HG02759 (cell line): ENCODE measurements around the gene COL4A2.
A peak's percentile ranks its signal among the peaks of the same experiment; 100 is the strongest.

Source experiments
- ATAC-seq: cut with Tn5 transposase; IDR thresholded peaks from one replicate; pipeline ENCODE4 v1.9.1; 2021; ENCODE audit warnings: mild to moderate bottlenecking, moderate library complexity; ENCODE audit not compliant: unreplicated experiment

COL4A2 gene

GRCh38 chr13:110336681-110337080 is 29.6 kb downstream of the COL4A2 start:
- ATAC-seq: no peak

- no peak for ATAC-seq
Measured at GRCh38 chr13:110337247-110337646, 30.2 kb downstream of the COL4A2 start.

GRCh38 chr13:110338441-110339101 is 31.5 kb downstream of the COL4A2 start:
- ATAC-seq: no peak

- ATAC-seq: no peak
Measured at GRCh38 chr13:110339263-110339662, 32.2 kb downstream of the COL4A2 start.

GRCh38 chr13:110339975-110340550 is 33.0 kb downstream of the COL4A2 start:
- no peak for ATAC-seq

GRCh38 chr13:110340812-110341444 is 33.8 kb downstream of the COL4A2 start:
- peak; percentile 71 for ATAC-seq

DNA sequence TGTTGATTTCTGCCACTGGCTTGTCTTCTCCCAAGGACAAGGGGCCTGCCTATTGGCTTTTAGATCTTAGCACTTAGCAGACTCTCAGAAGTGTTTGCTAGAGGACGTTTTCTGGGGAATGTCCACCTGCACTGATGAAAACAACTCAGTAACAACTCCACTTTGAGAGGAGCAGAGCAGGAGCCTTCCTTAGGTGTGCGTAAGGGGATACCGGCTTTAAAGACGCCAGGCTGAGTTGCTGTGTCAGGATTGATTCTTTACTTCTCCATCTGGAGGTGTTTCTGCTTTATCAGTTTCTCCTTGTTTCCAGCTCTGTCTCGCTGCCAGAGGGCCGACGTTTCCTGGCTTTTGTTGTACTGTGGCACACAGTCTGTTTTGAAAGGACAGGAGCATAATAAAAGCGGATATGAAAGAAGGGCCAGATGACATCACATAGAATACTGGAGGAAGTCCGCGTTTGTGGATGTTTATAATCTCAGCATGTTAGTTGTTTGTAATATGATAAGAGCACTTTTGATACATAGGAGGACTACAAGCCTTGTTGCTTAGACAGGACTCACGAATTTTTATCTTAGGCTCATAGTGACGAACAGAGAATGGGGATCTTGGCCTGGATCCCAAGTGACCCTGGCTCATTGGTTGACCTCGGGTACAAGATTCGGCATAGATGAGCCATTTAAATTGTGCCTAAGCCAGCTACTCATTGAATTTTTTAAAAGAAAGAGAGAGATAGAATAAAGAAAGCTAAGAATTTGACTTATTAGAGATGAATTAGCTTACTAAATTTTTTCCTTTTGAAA is 34.6 kb downstream of the COL4A2 start:
- ATAC-seq: peak; percentile 50

GRCh38 chr13:110342474-110342873 is 35.4 kb downstream of the COL4A2 start:
- no peak for ATAC-seq

- no peak for ATAC-seq
Measured at GRCh38 chr13:110343241-110343865, 36.3 kb downstream of the COL4A2 start.

GRCh38 chr13:110344320-110344719 is 37.2 kb downstream of the COL4A2 start:
- no peak for ATAC-seq

- ATAC-seq: no peak
Measured at GRCh38 chr13:110345266-110345665, 38.2 kb downstream of the COL4A2 start.

GRCh38 chr13:110345701-110346100 is 38.6 kb downstream of the COL4A2 start:
- no peak for ATAC-seq

GRCh38 chr13:110346661-110347067 is 39.6 kb downstream of the COL4A2 start:
- no peak for ATAC-seq

DNA sequence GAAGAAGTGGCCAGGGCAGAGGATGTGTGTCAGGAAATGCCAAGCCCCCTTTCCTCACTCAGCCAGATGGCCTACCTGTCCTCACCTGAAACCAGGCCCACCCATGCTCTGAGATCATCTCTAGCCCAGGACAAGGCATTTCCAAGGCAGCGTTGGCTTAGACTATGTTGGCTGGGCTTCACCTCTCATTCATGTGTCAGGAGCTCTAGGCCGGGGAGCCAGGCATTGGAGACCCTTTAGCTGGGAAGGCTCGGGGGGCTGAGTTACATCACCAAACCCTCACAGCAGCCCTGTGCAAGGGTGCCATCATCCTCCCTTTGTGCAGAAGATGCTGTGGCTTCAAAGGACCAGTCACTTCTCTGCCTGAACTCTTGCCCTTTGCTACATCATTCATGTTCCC is 40.0 kb downstream of the COL4A2 start:
- no peak for ATAC-seq

GRCh38 chr13:110347535-110348308 is 40.6 kb downstream of the COL4A2 start:
- ATAC-seq: no peak

GRCh38 chr13:110348309-110349105 is 41.4 kb downstream of the COL4A2 start:
- ATAC-seq: no peak

DNA sequence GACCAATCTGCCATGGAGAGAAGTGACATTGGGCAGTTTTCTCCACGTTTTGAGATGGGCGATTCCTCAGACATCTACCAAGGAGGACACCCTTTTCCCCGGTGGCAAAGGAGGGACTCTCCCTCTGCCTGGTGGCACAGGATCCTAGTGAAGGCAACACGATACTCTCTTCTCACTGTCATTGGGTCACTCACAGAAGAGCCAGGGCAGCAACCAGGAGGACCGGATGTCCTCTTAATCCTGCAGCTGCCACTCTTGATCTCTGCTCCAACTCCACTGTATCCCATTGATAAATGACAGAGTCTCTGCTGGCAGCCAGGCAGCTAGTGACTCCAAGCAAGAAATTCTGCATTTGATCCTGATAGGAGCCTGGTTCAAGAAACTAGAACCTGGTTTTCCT is 42.2 kb downstream of the COL4A2 start:
- no peak for ATAC-seq

- no peak for ATAC-seq
Measured at GRCh38 chr13:110350049-110350448, 43.0 kb downstream of the COL4A2 start.

- no peak for ATAC-seq
Measured at GRCh38 chr13:110350509-110350908, 43.4 kb downstream of the COL4A2 start.
